Thyroid gland (tissue), 4 donors: Measurements from ENCODE around the gene TIAM2. TPM values are rescaled to one million over a fixed set of nuclear protein-coding genes. Genes with fewer than 3 reads are reported as not detected.
"Not testable (repeated sequence)": the region's sequence is repeated elsewhere in the genome, so short reads cannot be mapped to it uniquely, and the experiment has no call there.

Source experiments
- DNase-seq, 2 donors: peaks; one replicate each; pipeline ENCODE4 v3.0.0-alpha.2; 2019
- H3K27ac ChIP-seq, 3 donors: fragments of 200-600 bp; sonication (generic); 1 replicate in 2 of 3; 2 replicates in 1 of 3; pipeline ENCODE4 v1.5.1; 2016 to 2019; ENCODE audit warnings: mild to moderate bottlenecking in 1 of 3, moderate library complexity in 1 of 3
- H3K27me3 ChIP-seq: fragments of 200-600 bp; sonication (generic); one replicate; pipeline ENCODE4 v1.5.1; 2019
- H3K36me3 ChIP-seq, 2 donors: fragments of 200-600 bp; sonication (generic); one replicate each; pipeline ENCODE4 v1.5.1; 2016 to 2019
- H3K4me1 ChIP-seq, 2 donors: fragments of 200-600 bp; sonication (generic); one replicate each; pipeline ENCODE4 v1.5.1; 2017 to 2019
- H3K4me3 ChIP-seq, 3 donors: fragments of 200-600 bp; sonication (generic); replicated peaks in 1 of 3; 1 replicate in 2 of 3; 2 replicates in 1 of 3; pipeline ENCODE4 v1.5.1; 2016; ENCODE audit warnings: mild to moderate bottlenecking in 1 of 3
- H3K9me3 ChIP-seq: fragments of 200-600 bp; sonication (generic); one replicate; pipeline ENCODE4 v1.5.1; 2017
- POLR2A ChIP-seq, 2 donors: fragments of 450-650 bp; IDR thresholded peaks; one replicate each; pipeline ENCODE4 v1.6.1; 2017; ENCODE audit warnings: antibody characterized with exemption in 2 of 2, mild to moderate bottlenecking in 2 of 2, moderate library complexity in 1 of 2
- WGBS, 2 donors: methylation state at CpG; one replicate each; pipeline ENCODE4 v1.1.5; 2017; 5-methylcytosine and 5-hydroxymethylcytosine counted together
- intact Hi-C: fragments of 100-400 bp; cut with DNase I; formaldehyde crosslinking; loops from one replicate; pipeline ENCODE4 v1.15.1; 2023
- total RNA-seq, 4 donors: library from RNA; depleted of rRNA; stranded (reverse); fragments of >200 nt; gene quantifications; one replicate each; pipeline ENCODE4 v1.2.3, GENCODE V29; 2016
- TF ChIP-seq, protein P1 (sequence below), 6 experiments: fragments of 200-600 bp in 3 of 6; fragments of 450-650 bp in 3 of 6; sonication (generic) in 3 of 6; IDR thresholded peaks; one replicate each; pipeline ENCODE4 v1.5.1; 2016 to 2019; ENCODE audit warnings: antibody characterized with exemption in 6 of 6, mild to moderate bottlenecking in 2 of 6, inconsistent platforms in 1 of 6, moderate library complexity in 1 of 6

Gene TIAM2
- total RNA-seq, 4 donors from 2014 or later: 11.1 to 26.1 (median 18.5) TPM

DNA sequence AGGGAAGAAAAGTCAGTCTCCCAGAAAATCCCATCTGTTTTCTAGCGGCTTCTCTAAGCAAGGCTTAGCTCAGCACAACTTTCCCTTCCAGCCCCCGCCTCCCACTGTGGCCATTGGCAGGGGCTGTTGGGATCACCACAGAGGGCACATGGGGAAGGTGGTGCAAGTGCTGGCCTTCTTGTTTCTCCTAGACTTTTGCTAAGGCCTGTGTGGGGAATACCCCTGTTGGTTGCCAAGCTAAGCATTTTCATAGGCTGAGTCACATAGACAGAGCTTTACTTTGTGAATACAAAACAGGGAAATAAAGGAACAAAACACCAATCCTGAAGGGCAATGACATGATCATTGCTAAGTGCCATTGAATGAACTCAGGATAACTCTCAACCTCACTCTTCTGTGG, 32.4 kb upstream of the TIAM2 start:
- 93 to 98% methylated on average over 2 of the region's 2 CpGs for WGBS, 2 donors
- TF ChIP-seq, protein P1, sequence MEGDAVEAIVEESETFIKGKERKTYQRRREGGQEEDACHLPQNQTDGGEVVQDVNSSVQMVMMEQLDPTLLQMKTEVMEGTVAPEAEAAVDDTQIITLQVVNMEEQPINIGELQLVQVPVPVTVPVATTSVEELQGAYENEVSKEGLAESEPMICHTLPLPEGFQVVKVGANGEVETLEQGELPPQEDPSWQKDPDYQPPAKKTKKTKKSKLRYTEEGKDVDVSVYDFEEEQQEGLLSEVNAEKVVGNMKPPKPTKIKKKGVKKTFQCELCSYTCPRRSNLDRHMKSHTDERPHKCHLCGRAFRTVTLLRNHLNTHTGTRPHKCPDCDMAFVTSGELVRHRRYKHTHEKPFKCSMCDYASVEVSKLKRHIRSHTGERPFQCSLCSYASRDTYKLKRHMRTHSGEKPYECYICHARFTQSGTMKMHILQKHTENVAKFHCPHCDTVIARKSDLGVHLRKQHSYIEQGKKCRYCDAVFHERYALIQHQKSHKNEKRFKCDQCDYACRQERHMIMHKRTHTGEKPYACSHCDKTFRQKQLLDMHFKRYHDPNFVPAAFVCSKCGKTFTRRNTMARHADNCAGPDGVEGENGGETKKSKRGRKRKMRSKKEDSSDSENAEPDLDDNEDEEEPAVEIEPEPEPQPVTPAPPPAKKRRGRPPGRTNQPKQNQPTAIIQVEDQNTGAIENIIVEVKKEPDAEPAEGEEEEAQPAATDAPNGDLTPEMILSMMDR (IDR thresholded peaks at IDR 0.05): no peak
- TF ChIP-seq POLR2A (IDR thresholded peaks at IDR 0.05): no peak
- intact Hi-C loops: no loop called here
- Histone ChIP-seq H3K9me3 (no peaks in the 10 kb centered on the region), H3K27ac (no peak overlapping the region), H3K36me3 (no peaks in the 10 kb centered on the region), H3K27me3 (no peaks in the 10 kb centered on the region), H3K4me1 (no peaks in the 10 kb centered on the region), H3K4me3 (no peak overlapping the region)
- DNase-seq: no peak

DNA sequence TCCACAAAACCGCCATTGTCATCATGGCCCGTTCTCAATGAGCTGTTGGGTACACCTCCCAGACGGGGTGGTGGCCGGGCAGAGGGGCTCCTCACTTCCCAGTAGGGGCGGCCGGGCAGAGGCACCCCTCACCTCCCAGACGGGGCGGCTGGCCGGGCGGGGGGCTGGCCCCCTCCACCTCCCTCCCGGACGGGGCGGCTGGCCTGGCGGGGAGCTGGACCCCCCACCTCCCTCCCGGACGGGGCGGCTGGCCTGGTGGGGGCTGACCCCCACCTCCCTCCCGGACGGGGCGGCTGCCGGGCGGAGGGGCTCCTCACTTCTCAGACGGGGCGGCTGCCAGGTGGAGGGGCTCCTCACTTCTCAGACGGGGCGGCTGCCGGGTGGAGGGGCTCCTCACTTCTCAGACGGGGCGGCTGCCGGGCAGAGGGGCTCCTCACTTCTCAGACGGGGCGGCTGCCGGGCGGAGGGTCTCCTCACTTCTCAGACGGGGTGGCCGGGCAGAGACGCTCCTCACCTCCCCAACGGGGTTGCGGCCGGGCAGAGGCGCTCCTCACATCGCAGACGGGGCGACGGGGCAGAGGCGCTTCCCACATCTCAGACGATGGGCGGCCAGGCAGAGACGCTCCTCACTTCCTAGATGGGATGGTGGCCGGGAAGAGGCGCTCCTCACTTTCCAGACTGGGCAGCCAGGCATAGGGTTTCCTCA, 28.9 kb upstream of the TIAM2 start:
- H3K4me1 ChIP-seq, H3K27ac ChIP-seq, H3K4me3 ChIP-seq, H3K36me3 ChIP-seq, DNase-seq, intact Hi-C loops, H3K9me3 ChIP-seq, H3K27me3 ChIP-seq: not testable (repeated sequence)
- 90 to 93% methylated on average over 10 to 23 of the region's 51 CpGs for WGBS, 2 donors

DNA sequence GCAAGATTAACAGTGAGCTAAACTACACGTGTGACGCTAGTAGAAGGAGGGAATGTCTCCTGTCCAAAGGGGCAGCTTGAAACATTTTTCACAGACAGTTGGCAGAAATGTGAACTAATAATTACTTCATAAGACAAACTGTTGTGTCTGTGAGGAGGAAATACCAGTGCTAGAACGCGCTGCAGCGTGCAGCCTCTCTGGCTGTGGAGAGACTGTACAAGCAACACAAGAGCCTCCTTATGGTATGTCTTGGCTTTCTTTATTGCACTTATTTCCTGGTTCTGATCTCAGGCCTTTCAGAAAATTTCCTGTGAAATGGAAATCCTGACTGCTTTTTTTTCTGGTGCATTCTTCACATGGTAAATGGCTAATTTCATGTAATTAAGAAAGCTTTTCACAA, 25.3 kb upstream of the TIAM2 start:
- H3K4me3 ChIP-seq: no peak overlapping the region
- no peak for DNase-seq
- no peaks in the 10 kb centered on the region for H3K9me3 ChIP-seq
- no peak overlapping the region for H3K27ac ChIP-seq
- no peaks in the 10 kb centered on the region for H3K36me3 ChIP-seq
- WGBS, 2 donors: 56 to 60% methylated on average over 5 of the region's 5 CpGs
- H3K4me1 ChIP-seq: peaks cover 5 to 7% of the 10 kb centered on the region in 2 donors
- TF ChIP-seq, protein P1 (IDR thresholded peaks at IDR 0.05): no peak
- no peak for TF ChIP-seq POLR2A (IDR thresholded peaks at IDR 0.05)
- no peaks in the 10 kb centered on the region for H3K27me3 ChIP-seq
- intact Hi-C loops: no loop called here

DNA sequence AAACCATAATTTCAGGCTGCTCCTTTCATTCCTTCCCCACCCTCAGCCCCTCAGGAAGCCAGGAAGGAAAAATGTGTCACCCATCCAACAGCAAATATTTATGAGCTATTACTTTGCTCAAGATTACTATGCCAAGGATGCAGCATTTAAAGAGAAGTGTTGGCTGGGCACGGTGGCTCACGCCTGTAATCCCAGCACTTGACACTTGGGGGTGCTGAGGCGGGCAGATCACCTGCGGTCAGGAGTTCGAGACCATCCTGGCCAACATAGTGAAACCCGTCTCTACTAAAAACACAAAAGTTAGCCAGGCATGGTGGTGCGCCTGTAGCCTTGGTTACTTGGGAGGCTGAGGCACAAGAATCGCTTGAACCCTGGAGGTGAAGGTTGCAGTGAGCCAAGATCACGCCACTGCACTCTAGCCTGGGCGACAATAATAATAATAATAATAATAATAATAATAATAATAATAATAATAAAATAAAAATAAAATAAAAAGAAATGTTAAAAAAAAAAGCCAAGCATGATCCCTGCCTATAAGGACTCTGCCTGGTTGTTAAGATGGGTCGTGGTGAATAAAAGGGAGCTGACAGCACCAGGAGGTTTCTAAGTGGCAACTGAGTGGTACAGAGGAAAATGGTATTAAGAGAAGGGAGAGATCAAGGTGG, 20.5 kb upstream of the TIAM2 start:
- no peak overlapping the region for H3K4me3 ChIP-seq
- no peak for TF ChIP-seq POLR2A (IDR thresholded peaks at IDR 0.05)
- TF ChIP-seq, protein P1 (IDR thresholded peaks at IDR 0.05): no peak
- no peak overlapping the region for H3K27ac ChIP-seq
- intact Hi-C loops: no loop called here
- no peaks in the 10 kb centered on the region for H3K9me3 ChIP-seq
- peaks cover 5 to 6% of the 10 kb centered on the region in 2 donors for H3K4me1 ChIP-seq
- DNase-seq: no peak
- no peaks in the 10 kb centered on the region for H3K36me3 ChIP-seq
- 90 to 96% methylated on average over 11 of the region's 11 CpGs for WGBS, 2 donors
- H3K27me3 ChIP-seq: no peaks in the 10 kb centered on the region

DNA sequence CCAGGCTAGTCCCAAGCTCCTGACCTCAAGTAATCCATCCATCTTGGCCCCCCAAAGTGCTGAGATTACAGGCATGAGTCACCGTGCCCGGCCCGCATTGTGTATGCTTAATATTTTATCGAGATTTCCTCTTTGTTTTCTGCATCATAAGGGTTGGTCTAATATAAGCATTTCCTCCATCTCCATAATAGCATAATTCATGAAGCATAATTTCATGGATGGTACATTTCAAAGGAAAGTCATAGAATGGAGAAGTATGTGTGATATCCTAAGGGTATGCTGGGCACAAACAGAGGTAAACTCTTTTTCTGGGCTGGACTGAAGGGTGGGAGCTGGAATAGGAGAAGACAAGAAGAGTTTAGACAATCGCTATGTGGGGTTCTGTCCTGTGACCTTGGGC, 17.5 kb upstream of the TIAM2 start:
- TF ChIP-seq, protein P1 (IDR thresholded peaks at IDR 0.05): no peak
- no peak for TF ChIP-seq POLR2A (IDR thresholded peaks at IDR 0.05)

More for the DNA sequence above, 17.5 kb upstream of the TIAM2 start:
- Histone ChIP-seq H3K4me1 (peaks cover 4 to 7% of the 10 kb centered on the region in 2 donors), H3K4me3 (no peak overlapping the region), H3K27ac (no peak overlapping the region), H3K36me3 (no peaks in the 10 kb centered on the region), H3K27me3 (no peaks in the 10 kb centered on the region), H3K9me3 (no peaks in the 10 kb centered on the region)
- WGBS, 2 donors: 98 to 99% methylated on average over 5 of the region's 5 CpGs
- DNase-seq: no peak
- intact Hi-C loops: no loop called here
